Testis (tissue), 2 donors: ENCODE measurements around the gene PREPL.

Source experiments
- CTCF ChIP-seq, 3 experiments: fragments of 450-650 bp in 2 of 3; fragments of 200-600 bp in 1 of 3; sonication (generic) in 1 of 3; IDR thresholded peaks; one replicate each; pipeline ENCODE4 v1.5.1; 2016 to 2019; ENCODE audit warnings: antibody characterized with exemption in 3 of 3, mild to moderate bottlenecking in 2 of 3, moderate library complexity in 1 of 3
- POLR2A ChIP-seq: fragments of 450-650 bp; IDR thresholded peaks from one replicate; pipeline ENCODE4 v1.6.1; 2017; ENCODE audit warnings: antibody characterized with exemption, mild to moderate bottlenecking, moderate library complexity

- no peak for TF ChIP-seq POLR2A
- no peak for TF ChIP-seq CTCF (IDR thresholded peaks at IDR 0.05)
These were observed 32.0 kb downstream of the PREPL start for GRCh38 chr2:44329343-44329742.
